Fibroblast of villous mesenchyme (primary cell): ENCODE data around the gene PER2. TPM values are rescaled to one million over a fixed set of nuclear protein-coding genes. Genes with fewer than 3 reads are reported as not detected.

Experiments
- DNase-seq: peaks from one replicate; pipeline ENCODE4 v3.0.0-alpha.2; 2010; ENCODE audit warnings: low read depth
- H3K4me3 ChIP-seq: 2 replicates; pipeline ENCODE4 v1.5.1; 2011; ENCODE audit warnings: low read depth, mild to moderate bottlenecking, low read length
- CTCF ChIP-seq: IDR thresholded peaks from 2 replicates; pipeline ENCODE4 v1.5.1; 2012; ENCODE audit warnings: low read depth, mild to moderate bottlenecking, low read length; ENCODE audit not compliant: insufficient read depth
- total RNA-seq: library from RNA; depleted of rRNA; stranded (reverse); fragments of >200 nt; gene quantifications from 2 replicates; pipeline ENCODE4 v1.2.3, GENCODE V29; 2012

Gene PER2
- total RNA-seq, 1 donor, result 4.3 TPM

DNA sequence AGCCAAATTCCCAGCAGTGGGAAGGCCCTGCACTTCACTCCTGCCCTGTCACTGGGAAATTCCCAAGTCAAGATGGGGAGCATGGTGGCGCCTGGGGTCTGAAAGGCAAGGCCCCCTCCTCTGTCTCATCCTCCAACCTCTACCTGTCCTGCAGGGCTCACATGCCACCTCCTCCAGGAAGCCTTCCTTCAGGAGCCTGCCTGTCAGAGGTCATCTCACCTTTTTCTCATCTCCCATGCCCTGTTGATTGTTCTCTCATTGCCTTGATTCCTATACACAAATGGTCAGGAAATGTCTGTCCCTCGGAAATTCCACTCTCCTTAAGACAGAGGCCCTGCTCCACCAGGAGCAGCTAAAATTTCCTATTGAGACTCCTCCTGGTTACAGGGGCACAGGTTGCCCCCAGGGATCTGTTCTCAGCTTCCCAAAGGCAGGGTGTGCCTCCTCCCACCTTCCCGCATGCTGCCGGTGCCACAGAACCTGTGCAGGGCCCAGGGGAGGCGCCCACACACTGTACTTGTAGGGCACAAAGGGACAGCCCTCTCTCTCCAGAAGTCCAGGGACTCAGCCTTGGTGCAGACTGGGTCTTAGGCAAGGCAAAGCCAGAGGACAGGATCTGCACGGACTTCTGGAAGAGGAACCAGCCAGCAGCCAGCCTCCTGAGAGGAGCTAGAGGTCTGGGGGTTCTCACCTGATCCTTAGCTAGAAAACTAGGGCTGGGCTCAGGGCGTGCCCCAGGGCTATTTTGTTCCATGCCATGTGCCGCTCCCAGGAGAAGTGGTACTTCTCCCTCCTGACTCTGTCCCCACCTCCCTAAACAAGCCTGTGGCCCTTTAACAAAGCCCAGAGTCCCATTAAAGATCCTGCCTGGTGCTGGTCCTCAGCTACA is 61.5 kb downstream of the PER2 start:
- no peak for DNase-seq
- TF ChIP-seq CTCF, result no peak
- no peak overlapping the region for H3K4me3 ChIP-seq

DNA sequence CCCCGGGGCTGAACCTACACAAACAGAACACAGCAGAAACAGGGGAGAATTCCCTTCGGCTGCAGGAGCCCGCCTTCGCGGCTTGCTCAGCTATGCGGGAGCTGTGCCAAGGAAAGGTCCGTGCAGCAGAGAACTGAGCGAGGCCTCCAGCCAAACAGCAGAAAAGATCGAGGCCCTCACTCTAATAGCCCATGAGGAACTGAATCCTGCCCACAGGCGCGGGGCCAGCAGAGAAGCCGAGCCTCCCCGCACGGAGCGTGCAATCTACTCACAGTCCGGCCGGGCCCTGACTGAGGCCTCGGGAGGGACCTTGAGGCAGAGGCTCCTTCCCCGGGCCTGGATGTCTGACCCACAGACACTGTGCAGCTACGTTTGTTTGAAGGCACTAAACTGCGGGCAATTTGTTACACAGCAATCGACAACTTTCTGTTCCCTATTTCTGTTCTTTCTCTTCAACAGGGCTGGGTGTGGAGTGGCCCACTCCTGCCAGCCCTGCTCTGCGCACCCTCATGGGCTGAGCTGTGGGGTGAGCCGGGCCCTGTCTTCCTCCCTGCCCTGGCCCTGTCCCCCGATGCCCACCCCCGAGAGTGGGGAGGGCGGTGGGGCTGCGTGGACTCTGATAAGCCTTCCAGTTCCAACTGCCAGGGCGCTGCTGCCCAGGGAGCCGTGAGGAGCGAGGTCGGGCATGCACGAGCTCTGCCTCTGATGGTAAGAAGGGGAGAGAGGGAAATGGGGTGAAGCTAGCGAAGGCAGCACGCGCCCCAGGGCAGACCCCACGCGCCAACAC is 62.3 kb downstream of the PER2 start:
- peak; percentile 26 for DNase-seq
- H3K4me3 ChIP-seq, result no peak overlapping the region
- TF ChIP-seq CTCF, result no peak

DNA sequence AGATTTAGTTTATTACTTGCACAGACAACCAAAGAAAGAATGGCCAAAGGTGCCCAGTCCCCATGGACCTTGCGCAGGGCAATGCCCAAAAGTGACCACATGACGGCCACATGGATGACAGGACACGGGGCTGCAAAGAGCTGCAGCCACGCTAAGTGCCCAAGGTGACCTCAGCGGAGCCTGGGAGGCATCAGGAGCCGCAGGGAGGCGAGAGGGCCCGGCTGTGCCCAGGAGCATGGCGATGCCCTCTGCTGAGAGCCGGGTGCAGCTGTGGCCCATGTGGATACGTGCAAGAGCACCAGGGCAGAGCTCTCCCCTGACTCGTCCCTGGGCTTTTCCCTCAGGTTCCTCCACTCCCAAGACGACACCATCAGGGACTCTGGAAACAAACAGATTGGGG is 63.3 kb downstream of the PER2 start:
- no peak for TF ChIP-seq CTCF
- no peak overlapping the region for H3K4me3 ChIP-seq
- DNase-seq, result no peak

DNA sequence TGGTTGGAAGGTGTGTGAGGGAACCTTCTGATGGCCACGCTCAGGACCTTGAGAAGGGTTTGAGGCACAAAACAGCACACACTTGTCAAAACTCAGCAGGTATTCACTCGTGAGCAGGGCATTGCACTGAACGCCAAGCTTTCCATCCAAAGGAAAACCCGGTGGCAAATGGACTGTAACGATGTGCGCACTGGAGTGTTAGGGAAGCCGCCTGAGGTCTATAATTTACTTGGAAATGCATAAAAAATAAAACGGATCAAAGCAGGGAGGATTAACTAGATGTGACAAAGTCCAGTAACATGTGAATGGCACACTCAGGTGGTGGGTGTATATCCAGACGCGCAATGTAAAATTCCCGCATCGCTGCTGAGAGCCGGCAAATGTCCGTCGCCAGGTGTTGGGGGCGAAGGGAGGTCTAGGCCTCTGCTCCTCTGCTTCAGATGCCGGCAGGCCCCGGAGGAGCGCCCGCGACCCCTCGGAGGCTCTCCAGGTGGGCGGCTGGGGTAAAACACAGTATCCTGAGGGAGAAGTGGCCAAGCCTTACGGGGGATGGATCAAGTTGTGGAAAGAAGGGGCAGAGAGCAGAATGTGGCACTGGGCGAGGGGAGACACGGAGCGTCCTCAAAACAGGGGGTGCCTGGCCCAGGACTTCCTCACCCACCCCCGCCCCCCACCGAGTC is 63.9 kb downstream of the PER2 start:
- no peak overlapping the region for H3K4me3 ChIP-seq
- no peak for DNase-seq
- no peak for TF ChIP-seq CTCF

- TF ChIP-seq CTCF, result no peak
- H3K4me3 ChIP-seq, result peak overlapping the region; percentile 13
- DNase-seq, result peak; percentile 51
Measured at GRCh38 chr2:238220892-238221521, 67.4 kb downstream of the PER2 start.

- no peak for TF ChIP-seq CTCF
- DNase-seq, result no peak
- no peak overlapping the region for H3K4me3 ChIP-seq
Measured at GRCh38 chr2:238220274-238220891, 68.0 kb downstream of the PER2 start.
